Vagina (tissue), 2 donors: ENCODE data around the gene SNX24. TPM values are rescaled to one million over a fixed set of nuclear protein-coding genes. Genes with fewer than 3 reads are reported as not detected.

Experiments
- DNase-seq, 2 donors: peaks; one replicate each; pipeline ENCODE4 v3.0.0-alpha.2; 2017; ENCODE audit errors: extremely low spot score in 2 of 2
- H3K27ac ChIP-seq: fragments of 200-600 bp; sonication (generic); one replicate; pipeline ENCODE4 v1.5.1; 2019
- H3K27me3 ChIP-seq: fragments of 200-600 bp; sonication (generic); one replicate; pipeline ENCODE4 v1.5.1; 2019
- H3K36me3 ChIP-seq, 2 donors: fragments of 200-600 bp; sonication (generic); one replicate each; pipeline ENCODE4 v1.5.1; 2017 to 2019
- H3K4me1 ChIP-seq: fragments of 200-600 bp; sonication (generic); one replicate; pipeline ENCODE4 v1.5.1; 2019
- H3K4me3 ChIP-seq, 2 donors: fragments of 200-600 bp; sonication (generic); 1 replicate in 1 of 2; 2 replicates in 1 of 2; pipeline ENCODE4 v1.5.1; 2016 to 2019
- H3K9me3 ChIP-seq: fragments of 200-600 bp; sonication (generic); one replicate; pipeline ENCODE4 v1.5.1; 2019
- POLR2A ChIP-seq, 2 donors: fragments of 450-650 bp; IDR thresholded peaks; one replicate each; pipeline ENCODE4 v1.6.1; 2017; ENCODE audit warnings: antibody characterized with exemption in 2 of 2, mild to moderate bottlenecking in 2 of 2, moderate library complexity in 2 of 2
- POLR2AphosphoS5 ChIP-seq, 2 donors: sonication (generic); formaldehyde crosslinking; IDR thresholded peaks; one replicate each; pipeline ENCODE4 v1.9.0; 2017; ENCODE audit warnings: antibody characterized with exemption in 2 of 2, mild to moderate bottlenecking in 2 of 2, low read depth in 1 of 2; ENCODE audit not compliant: insufficient read depth in 1 of 2
- intact Hi-C: fragments of 100-400 bp; cut with DNase I; formaldehyde crosslinking; loops from one replicate; pipeline ENCODE4 v1.15.1; 2023
- total RNA-seq: library from RNA; depleted of rRNA; stranded (reverse); fragments of >200 nt; gene quantifications from one replicate; pipeline ENCODE4 v1.2.3, GENCODE V29; 2016
- TF ChIP-seq, protein P1 (sequence below), 3 experiments: fragments of 450-650 bp in 2 of 3; fragments of 200-600 bp in 1 of 3; sonication (generic) in 1 of 3; IDR thresholded peaks; one replicate each; pipeline ENCODE4 v1.5.1; 2017 to 2019; ENCODE audit warnings: antibody characterized with exemption in 3 of 3, mild to moderate bottlenecking in 2 of 3, moderate library complexity in 2 of 3

SNX24 gene
- total RNA-seq, 1 donor from 2014 or later = 19.4 TPM

DNA sequence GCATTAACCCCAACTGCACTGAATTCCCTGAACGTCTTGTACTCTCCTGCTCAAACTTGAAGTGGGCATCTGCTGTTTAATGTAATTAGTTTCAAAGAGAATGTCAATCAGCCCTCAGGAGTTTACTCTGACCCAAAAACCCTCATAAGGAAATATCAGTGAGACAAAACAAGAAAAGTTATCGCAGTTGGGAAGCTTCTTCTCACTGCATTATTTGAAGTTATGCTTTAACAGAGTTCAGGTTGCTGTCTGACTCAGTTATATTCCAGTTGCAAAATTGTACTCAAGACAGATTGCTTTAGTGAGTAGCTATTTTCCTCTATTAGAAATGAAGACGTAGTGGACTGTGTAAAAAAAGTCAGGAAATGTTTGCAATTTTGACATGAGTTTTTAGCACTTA lies 139.0 kb downstream of the SNX24 start:
- Histone ChIP-seq H3K27me3 (no peaks in the 10 kb centered on the region), H3K27ac (no peak overlapping the region), H3K9me3 (no peaks in the 10 kb centered on the region), H3K36me3 (no peaks in the 10 kb centered on the region), H3K4me1 (no peaks in the 10 kb centered on the region), H3K4me3 (no peak overlapping the region)
- TF ChIP-seq, protein P1, sequence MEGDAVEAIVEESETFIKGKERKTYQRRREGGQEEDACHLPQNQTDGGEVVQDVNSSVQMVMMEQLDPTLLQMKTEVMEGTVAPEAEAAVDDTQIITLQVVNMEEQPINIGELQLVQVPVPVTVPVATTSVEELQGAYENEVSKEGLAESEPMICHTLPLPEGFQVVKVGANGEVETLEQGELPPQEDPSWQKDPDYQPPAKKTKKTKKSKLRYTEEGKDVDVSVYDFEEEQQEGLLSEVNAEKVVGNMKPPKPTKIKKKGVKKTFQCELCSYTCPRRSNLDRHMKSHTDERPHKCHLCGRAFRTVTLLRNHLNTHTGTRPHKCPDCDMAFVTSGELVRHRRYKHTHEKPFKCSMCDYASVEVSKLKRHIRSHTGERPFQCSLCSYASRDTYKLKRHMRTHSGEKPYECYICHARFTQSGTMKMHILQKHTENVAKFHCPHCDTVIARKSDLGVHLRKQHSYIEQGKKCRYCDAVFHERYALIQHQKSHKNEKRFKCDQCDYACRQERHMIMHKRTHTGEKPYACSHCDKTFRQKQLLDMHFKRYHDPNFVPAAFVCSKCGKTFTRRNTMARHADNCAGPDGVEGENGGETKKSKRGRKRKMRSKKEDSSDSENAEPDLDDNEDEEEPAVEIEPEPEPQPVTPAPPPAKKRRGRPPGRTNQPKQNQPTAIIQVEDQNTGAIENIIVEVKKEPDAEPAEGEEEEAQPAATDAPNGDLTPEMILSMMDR (IDR thresholded peaks at IDR 0.05) = no peak
- TF ChIP-seq POLR2AphosphoS5 (IDR thresholded peaks at IDR 0.05; ENCODE audit: insufficient read depth in 1 of 2, low read depth in 1 of 2) = no peak
- TF ChIP-seq POLR2A (IDR thresholded peaks at IDR 0.05) = no peak
- DNase-seq = no peak
- intact Hi-C loops = no loop called here

DNA sequence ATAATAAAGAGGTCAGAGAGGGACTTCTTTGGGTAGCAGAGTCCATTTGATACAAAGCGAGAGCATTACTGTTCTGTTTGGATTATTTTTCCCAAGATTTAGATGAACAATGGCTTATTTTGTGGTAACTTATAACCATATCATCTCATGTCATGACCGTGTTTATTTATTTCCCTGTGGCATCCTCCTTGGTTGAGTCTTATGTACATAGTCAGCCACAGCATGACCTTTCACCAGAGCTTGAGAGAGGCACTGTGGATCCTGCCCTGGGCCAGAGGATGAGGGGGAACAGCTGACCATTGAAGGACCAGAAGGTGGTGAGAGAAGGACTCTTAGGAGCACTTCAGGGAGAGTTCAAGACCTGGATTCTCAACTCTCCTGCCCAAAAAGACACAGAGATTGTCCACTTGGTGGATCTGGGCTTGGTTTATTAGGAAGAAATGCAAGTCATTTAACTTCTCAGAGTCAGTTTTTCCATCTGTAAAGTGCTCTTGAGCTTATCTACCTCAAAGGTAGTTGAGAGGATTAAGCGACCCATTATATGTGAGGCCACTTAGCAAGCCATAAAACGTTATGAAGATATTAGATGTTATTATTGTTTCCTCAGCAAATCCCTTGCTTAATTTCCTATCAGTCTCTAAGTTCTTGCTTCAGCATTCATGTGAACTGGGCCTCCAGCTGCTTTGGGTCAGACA lies 139.7 kb downstream of the SNX24 start:
- H3K36me3 ChIP-seq = no peaks in the 10 kb centered on the region
- DNase-seq = no peak
- no peaks in the 10 kb centered on the region for H3K27me3 ChIP-seq
- H3K4me1 ChIP-seq = no peaks in the 10 kb centered on the region
- H3K27ac ChIP-seq = no peak overlapping the region
- H3K9me3 ChIP-seq = no peaks in the 10 kb centered on the region
- no peak overlapping the region for H3K4me3 ChIP-seq
- intact Hi-C loops = no loop called here
- TF ChIP-seq, protein P1 (IDR thresholded peaks at IDR 0.05) = no peak
- TF ChIP-seq POLR2AphosphoS5 (IDR thresholded peaks at IDR 0.05; ENCODE audit: insufficient read depth in 1 of 2, low read depth in 1 of 2) (no peak), POLR2A (IDR thresholded peaks at IDR 0.05) (no peak)

DNA sequence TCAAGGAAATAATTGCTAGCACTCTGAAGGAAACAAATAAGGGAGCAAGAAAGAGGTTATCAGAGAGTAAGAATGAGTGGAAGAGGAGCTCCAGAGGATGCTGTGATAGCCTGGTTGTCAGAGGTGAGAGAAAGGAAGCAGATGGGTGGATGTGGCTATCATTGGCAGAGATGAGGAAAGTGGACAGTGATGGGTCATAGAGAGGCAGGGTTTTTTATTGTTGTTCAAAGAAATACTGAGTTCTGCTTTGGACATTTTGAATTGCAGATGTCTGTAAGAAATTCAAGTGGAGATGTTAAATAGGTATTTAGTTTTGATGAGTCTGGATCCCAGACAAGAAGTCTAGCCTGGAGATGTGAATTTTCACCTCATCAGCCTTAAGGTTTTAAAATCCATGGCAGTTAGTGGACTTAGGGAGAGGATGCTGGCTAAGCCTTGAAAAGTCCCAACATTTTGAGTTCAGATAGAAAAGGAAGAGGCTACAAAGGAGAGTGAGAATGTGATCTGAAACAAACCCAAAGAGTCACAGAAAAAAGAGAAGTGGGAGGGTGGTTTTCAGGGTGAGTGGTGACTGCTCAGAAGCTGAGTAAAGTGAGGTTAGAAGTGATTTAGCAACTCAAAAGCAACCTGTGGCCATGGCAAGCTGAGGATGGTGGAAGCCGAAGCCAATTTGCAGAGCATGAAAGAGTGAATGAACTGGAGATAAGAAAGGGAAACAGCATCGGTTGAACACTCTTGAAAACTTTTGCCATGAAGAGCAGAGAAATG lies 140.7 kb downstream of the SNX24 start:
- Histone ChIP-seq H3K4me3 (no peak overlapping the region), H3K36me3 (no peaks in the 10 kb centered on the region), H3K27ac (no peak overlapping the region), H3K27me3 (no peaks in the 10 kb centered on the region), H3K9me3 (no peaks in the 10 kb centered on the region), H3K4me1 (no peaks in the 10 kb centered on the region)
- intact Hi-C loops = no loop called here
- DNase-seq = no peak
- TF ChIP-seq, protein P1 (IDR thresholded peaks at IDR 0.05) = no peak
- TF ChIP-seq POLR2AphosphoS5 (IDR thresholded peaks at IDR 0.05; ENCODE audit: insufficient read depth in 1 of 2, low read depth in 1 of 2) (no peak), POLR2A (IDR thresholded peaks at IDR 0.05) (no peak)

DNA sequence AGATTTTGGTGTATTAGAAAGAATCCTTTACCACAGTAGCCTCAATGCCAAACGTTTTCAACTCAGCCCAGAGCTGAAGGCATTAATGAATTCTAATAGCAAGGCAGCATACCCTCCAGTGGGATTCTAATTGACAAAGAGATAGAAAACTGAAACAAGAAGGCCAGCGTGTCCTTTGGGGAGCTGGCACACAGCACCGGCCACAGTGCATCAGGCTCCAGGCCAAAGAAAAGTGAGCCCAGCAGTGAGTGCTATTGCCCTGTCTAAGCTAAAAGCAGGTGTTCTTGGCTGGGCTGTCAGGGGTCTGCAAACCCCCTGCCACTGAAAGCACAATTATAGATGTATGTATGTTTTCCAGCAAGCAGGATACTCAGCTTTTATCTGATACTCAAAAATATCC lies 150.7 kb downstream of the SNX24 start:
- Histone ChIP-seq H3K27me3 (no peaks in the 10 kb centered on the region), H3K27ac (no peak overlapping the region), H3K36me3 (no peaks in the 10 kb centered on the region), H3K9me3 (no peaks in the 10 kb centered on the region), H3K4me3 (no peak overlapping the region), H3K4me1 (no peaks in the 10 kb centered on the region)
- no peak for DNase-seq
- TF ChIP-seq, protein P1 (IDR thresholded peaks at IDR 0.05) = no peak
- no peak for TF ChIP-seq POLR2A (IDR thresholded peaks at IDR 0.05)
- intact Hi-C loops = no loop called here

DNA sequence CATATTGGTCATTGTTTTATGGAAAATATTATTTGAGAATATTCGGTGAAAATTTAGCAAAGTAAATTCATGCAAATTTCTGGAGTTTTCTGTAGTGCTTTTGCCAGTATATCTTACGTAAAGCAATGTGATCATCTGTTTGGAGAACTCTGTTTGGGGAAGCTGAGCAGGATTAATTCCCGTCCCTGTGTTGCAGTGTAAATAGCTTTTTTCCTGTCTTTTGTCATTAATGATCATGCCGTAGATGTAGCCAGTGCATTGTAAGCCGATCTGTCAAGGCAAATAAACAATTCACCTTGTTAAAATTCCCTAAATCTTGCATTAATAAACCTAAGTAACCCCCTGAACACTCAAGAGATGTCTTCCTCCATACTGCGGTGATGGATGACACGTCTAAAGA lies 151.9 kb downstream of the SNX24 start:
- DNase-seq = no peak
- Histone ChIP-seq H3K4me1 (no peaks in the 10 kb centered on the region), H3K27me3 (no peaks in the 10 kb centered on the region), H3K27ac (no peak overlapping the region), H3K9me3 (no peaks in the 10 kb centered on the region), H3K4me3 (no peak overlapping the region), H3K36me3 (no peaks in the 10 kb centered on the region)
- TF ChIP-seq POLR2AphosphoS5 (IDR thresholded peaks at IDR 0.05; ENCODE audit: insufficient read depth in 1 of 2, low read depth in 1 of 2) (no peak), POLR2A (IDR thresholded peaks at IDR 0.05) (no peak)
- intact Hi-C loops = no loop called here
